Gastrocnemius medialis (tissue), 4 donors: ENCODE results near the gene NAV2. TPM values are rescaled to one million over a fixed set of nuclear protein-coding genes. Genes with fewer than 3 reads are reported as not detected.

ENCODE experiments used
- ATAC-seq, 2 donors: fragments of 150-250 bp; one replicate each; pipeline ENCODE4 v1.9.1; 2016
- DNase-seq, 2 donors: peaks; one replicate each; pipeline ENCODE4 v3.0.0-alpha.2; 2019
- H3K27ac ChIP-seq, 4 donors: fragments of 200-600 bp; sonication (generic); 1 replicate in 1 of 4; 2 replicates in 3 of 4; pipeline ENCODE4 v1.5.1; 2016 to 2018; ENCODE audit warnings: mild to moderate bottlenecking in 2 of 4, moderate library complexity in 1 of 4
- H3K27me3 ChIP-seq, 3 donors: fragments of 200-600 bp; sonication (generic) in 2 of 3; 1 replicate in 1 of 3; 2 replicates in 2 of 3; pipeline versions ENCODE4 v1.5.1 to v1.6.0; 2016 to 2019; ENCODE audit warnings: mild to moderate bottlenecking in 1 of 3, moderate library complexity in 1 of 3
- H3K36me3 ChIP-seq, 2 donors: fragments of 200-600 bp; sonication (generic) in 1 of 2; one replicate each; pipeline ENCODE4 v1.5.1; 2017 to 2018
- H3K4me1 ChIP-seq, 2 donors: fragments of 200-600 bp; sonication (generic) in 1 of 2; one replicate each; pipeline ENCODE4 v1.5.1; 2016 to 2017; ENCODE audit warnings: mild to moderate bottlenecking in 2 of 2
- H3K4me3 ChIP-seq, 4 donors: fragments of 200-600 bp; sonication (generic) in 3 of 4; 1 replicate in 1 of 4; 2 replicates in 3 of 4; pipeline ENCODE4 v1.5.1; 2016 to 2019; ENCODE audit warnings: mild to moderate bottlenecking in 2 of 4
- H3K9me3 ChIP-seq, 3 donors: fragments of 200-600 bp; sonication (generic) in 2 of 3; 1 replicate in 1 of 3; 2 replicates in 2 of 3; pipeline ENCODE4 v1.5.1; 2016 to 2019
- CTCF ChIP-seq, 5 experiments: fragments of 450-650 bp in 3 of 5; fragments of 200-600 bp in 2 of 5; sonication (generic) in 2 of 5; IDR thresholded peaks in 4 of 5; conservative IDR thresholded peaks in 1 of 5; 1 replicate in 4 of 5; 2 replicates in 1 of 5; pipeline ENCODE4 v1.5.1; 2016 to 2019; ENCODE audit warnings: antibody characterized with exemption in 5 of 5, mild to moderate bottlenecking in 3 of 5, moderate library complexity in 3 of 5
- POLR2A ChIP-seq, 2 donors: fragments of 450-650 bp; IDR thresholded peaks; one replicate each; pipeline ENCODE4 v1.6.1; 2017; ENCODE audit warnings: antibody characterized with exemption in 2 of 2, mild to moderate bottlenecking in 2 of 2, moderate library complexity in 2 of 2
- in situ Hi-C, 4 donors: fragments of 200-750 bp; cut with MboI; loops; one replicate each; pipeline versions ENCODE4 v1.15.0 to v1.8.0; 2017; ENCODE audit warnings: low sequenced_read_pairs in 4 of 4
- intact Hi-C: fragments of 100-400 bp; cut with DNase I; formaldehyde crosslinking; loops from one replicate; pipeline ENCODE4 v1.15.1; 2023; ENCODE audit warnings: low total_unique reads
- total RNA-seq, 4 donors: library from RNA; depleted of rRNA; stranded (reverse); fragments of >200 nt; gene quantifications; one replicate each; pipeline versions ENCODE4 v1.1.0 to v1.2.3, GENCODE V29; 2016

NAV2 gene
- total RNA-seq, 4 donors from 2014 or later = 3.2 to 7.7 (median 5.5) TPM

- Histone ChIP-seq H3K36me3 (no peaks in the 10 kb centered on the region), H3K4me1 (no peaks in the 10 kb centered on the region), H3K9me3 (no peaks in the 10 kb centered on the region), H3K4me3 (no peak overlapping the region), H3K27me3 (no peaks in the 10 kb centered on the region), H3K27ac (no peak overlapping the region)
- ATAC-seq (no peak), DNase-seq (no peak)
- in situ Hi-C loops (no loop called here), intact Hi-C loops (no loop called here)
- TF ChIP-seq CTCF (IDR thresholded peaks at IDR 0.05 in 4 of 5, conservative IDR thresholded peaks at IDR 0.05 in 1 of 5) = no peak
- TF ChIP-seq POLR2A (IDR thresholded peaks at IDR 0.05) = no peak
Measured at GRCh38 chr11:20066013-20066782, 353.6 kb downstream of the NAV2 start.

- DNase-seq (no peak), ATAC-seq (no peak)
- Histone ChIP-seq H3K27me3 (no peaks in the 10 kb centered on the region), H3K4me3 (no peak overlapping the region), H3K36me3 (no peaks in the 10 kb centered on the region), H3K4me1 (no peaks in the 10 kb centered on the region), H3K27ac (no peak overlapping the region), H3K9me3 (no peaks in the 10 kb centered on the region)
- in situ Hi-C loops (no loop called here), intact Hi-C loops (no loop called here)
- TF ChIP-seq POLR2A (IDR thresholded peaks at IDR 0.05) (no peak), CTCF (IDR thresholded peaks at IDR 0.05 in 4 of 5, conservative IDR thresholded peaks at IDR 0.05 in 1 of 5) (no peak)
Measured at GRCh38 chr11:20066783-20067156, 354.1 kb downstream of the NAV2 start.

GRCh38 chr11:20067665-20068064, 355.0 kb downstream of the NAV2 start:
- ATAC-seq = no peak
- Histone ChIP-seq H3K27me3 (no peaks in the 10 kb centered on the region), H3K36me3 (no peaks in the 10 kb centered on the region), H3K4me3 (no peak overlapping the region), H3K9me3 (no peaks in the 10 kb centered on the region), H3K4me1 (no peaks in the 10 kb centered on the region), H3K27ac (no peak overlapping the region)
- intact Hi-C loops = no loop called here
- no peak for TF ChIP-seq POLR2A (IDR thresholded peaks at IDR 0.05)
- TF ChIP-seq CTCF (IDR thresholded peaks at IDR 0.05 in 4 of 5, conservative IDR thresholded peaks at IDR 0.05 in 1 of 5) = no peak
- in situ Hi-C loops = no loop called here
- DNase-seq = no peak

GRCh38 chr11:20068691-20069090, 356.1 kb downstream of the NAV2 start:
- Histone ChIP-seq H3K4me3 (no peak overlapping the region), H3K36me3 (no peaks in the 10 kb centered on the region), H3K9me3 (no peaks in the 10 kb centered on the region), H3K27me3 (no peaks in the 10 kb centered on the region), H3K27ac (no peak overlapping the region), H3K4me1 (no peaks in the 10 kb centered on the region)
- intact Hi-C loops (no loop called here), in situ Hi-C loops (no loop called here)
- TF ChIP-seq POLR2A (IDR thresholded peaks at IDR 0.05) = no peak
- no peak for TF ChIP-seq CTCF (IDR thresholded peaks at IDR 0.05 in 4 of 5, conservative IDR thresholded peaks at IDR 0.05 in 1 of 5)
- ATAC-seq (no peak), DNase-seq (no peak)

- in situ Hi-C loops (no loop called here), intact Hi-C loops (no loop called here)
- H3K4me3 ChIP-seq = no peak overlapping the region
- H3K27ac ChIP-seq = no peak overlapping the region
- H3K9me3 ChIP-seq = no peaks in the 10 kb centered on the region
- no peaks in the 10 kb centered on the region for H3K36me3 ChIP-seq
- no peaks in the 10 kb centered on the region for H3K4me1 ChIP-seq
- no peaks in the 10 kb centered on the region for H3K27me3 ChIP-seq
- TF ChIP-seq CTCF (IDR thresholded peaks at IDR 0.05 in 4 of 5, conservative IDR thresholded peaks at IDR 0.05 in 1 of 5) (no peak), POLR2A (IDR thresholded peaks at IDR 0.05) (no peak)
- ATAC-seq (no peak), DNase-seq (no peak)
Measured at GRCh38 chr11:20070459-20070858, 357.8 kb downstream of the NAV2 start.
